CD4-positive, alpha-beta T cell treated with Interferon alpha-2 for 1 hour (primary cell): Measurements from ENCODE around the gene ZCCHC4.
"Not testable (repeated sequence)": the region's sequence is repeated elsewhere in the genome, so short reads cannot be mapped to it uniquely, and the experiment has no call there.

Experiments
- DNase-seq, 2 donors: peaks; one replicate each; pipeline ENCODE4 v3.0.0-alpha.2; 2020 to 2022

The ZCCHC4 gene

DNA sequence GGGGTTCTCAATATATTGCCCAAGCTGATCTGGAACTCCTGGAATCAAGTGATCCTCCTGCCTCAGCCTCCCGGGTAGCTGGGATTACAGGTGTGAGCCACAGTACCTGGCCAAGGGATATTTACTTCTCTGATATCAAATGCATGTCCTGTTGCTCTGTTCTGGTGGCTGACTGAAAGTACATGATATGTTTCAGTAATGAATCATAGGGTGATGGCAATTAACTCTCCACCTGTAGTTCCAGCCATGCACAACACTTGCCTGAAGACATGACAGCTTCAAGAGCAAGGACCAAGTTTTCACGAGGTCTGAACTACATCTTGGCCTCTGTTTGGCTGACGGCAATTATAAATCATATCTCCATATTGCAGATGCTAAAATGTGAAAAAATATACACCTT is 9.1 kb downstream of the ZCCHC4 start:
- no peak for DNase-seq

DNA sequence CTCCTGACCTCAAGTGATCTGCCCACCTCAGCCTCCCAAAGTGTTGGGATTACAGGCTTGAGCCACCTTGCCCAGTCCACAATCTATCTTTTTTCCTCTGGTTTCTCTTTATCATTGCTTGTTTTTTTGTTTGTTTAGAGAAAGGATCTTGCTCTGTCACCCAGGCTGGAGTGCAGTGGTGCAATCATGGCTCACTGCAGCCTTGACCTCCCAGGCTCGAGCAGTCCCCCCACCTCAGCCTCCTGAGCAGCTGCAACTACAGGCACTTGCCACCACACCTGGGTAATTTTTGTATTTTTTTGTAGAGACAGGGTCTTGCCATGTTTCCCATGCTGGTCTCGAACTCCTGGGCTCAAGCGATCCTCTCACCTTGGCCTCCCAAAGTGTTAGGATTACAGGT is 15.9 kb downstream of the ZCCHC4 start:
- not testable (repeated sequence) for DNase-seq

DNA sequence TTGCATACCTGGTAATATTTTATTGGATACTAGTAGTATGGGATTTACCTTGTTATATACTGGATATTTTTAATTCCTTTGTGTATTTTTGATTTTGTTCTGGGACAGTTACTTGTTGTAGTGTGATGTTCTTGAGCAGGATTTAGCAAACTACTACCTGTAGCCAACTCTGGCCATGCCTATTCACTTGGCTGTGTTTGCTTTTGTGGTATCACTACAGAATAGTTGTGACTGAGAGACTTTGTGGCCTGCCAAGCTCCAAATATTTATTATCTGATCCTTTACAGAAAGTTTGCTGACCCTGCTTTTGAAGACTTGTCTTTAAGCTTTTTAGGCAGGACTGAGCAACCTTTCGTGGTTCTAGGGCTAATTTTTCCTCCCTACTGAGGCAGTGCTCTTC is 17.8 kb downstream of the ZCCHC4 start:
- no peak for DNase-seq

DNA sequence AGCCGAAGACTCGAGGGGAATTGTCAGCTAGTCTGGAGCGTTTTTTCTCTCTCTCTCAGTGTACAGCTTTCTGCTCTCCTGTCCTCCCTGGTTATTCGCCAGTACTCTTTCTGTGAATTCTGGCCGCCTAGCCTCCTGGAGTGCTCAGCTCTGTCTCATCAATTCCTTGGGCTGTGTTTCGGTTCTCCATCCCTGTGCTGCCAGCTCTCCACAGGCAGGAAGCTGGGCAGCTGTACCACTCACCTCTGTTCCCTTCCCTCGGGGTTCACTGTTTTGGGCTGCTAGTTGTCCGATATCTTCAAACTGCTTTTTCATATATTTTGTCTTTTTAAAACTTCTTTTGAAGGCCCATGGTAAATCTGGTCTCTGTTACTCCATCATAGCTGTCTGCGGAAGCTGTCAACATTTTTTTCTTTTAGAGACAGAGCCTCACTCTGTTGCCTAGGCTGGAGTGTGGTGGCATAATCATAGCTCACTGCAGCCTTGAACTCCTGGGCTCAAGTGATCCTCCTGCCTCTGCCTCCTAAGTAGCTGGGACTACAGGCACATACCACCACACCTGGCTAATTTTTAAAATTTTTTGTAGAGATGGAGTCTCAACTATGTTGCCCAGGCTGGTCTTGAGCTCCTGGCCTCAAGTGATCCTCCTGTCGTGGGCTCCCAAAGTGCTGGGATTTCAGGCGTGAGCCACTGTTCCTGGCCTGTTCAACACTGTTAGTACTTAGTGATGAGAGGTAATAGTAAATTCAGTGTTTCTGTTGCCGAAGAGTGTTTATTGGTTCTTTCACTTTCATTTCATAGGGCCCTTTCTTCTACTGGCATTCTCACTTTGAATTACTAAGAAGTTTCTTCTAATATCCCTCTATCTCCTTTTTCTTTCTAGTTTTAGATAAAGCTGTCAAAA is 18.6 kb downstream of the ZCCHC4 start:
- peak in 1 of 2 donors; percentile 45 for DNase-seq

DNA sequence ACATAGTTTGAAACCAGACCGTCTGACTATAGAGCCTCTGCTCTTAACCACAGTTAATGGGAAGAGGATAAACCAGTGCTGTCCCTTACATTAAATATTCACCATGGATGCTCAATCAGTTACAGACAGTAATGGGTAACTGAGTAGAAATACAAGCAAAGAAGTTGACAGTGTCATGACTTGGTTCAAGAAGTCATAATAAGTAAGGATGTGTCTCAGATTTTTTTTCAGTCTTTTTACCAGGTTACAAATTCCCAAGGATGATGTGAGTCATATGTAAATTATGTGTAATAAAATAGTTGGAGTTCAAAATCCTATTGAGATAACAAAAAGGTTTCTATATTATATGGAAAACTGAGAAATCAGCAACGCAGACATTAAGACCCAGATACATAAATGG is 31.1 kb downstream of the ZCCHC4 start:
- DNase-seq: no peak

DNA sequence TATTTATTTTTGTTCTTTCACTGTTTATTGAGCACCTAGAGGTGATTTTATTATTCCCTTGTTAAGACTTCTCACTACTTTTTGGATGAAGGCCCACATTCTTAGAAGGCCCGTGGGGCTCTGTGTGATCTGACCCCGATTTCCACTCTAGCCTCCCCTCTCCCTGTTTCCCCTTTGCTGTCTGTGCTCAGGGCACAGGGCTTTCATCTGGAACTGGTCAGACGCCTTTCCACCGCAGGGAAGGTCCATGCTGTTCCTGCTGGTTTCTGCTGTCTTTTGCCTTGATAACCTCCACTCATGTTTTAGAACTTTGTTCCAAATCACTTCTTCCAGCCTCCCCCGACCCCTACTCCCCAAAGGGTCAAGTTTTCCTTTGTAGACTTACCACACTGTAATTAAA is 33.2 kb downstream of the ZCCHC4 start:
- DNase-seq: no peak

DNA sequence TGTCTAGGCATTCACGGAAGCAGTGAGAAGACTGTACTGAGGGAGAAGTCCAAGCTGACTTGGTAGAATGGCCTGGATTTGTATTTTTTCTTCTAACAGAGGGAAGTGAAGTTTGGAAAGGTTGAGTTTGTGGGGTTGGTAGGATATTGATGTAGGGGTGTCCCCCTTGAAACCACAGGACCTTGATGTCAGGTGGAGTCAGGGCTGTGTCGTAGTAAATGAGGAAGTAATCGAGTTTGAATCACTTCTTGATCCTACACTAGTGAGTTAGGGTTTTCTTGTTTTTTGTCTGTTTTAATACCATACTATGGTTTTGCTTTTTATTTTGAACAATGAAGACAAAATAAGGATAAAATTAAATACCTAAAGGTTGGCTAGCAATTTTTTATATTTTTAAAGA is 34.3 kb downstream of the ZCCHC4 start:
- DNase-seq: no peak

- no peak for DNase-seq
Observed at GRCh38 chr4:25347473-25347872, 34.9 kb downstream of the ZCCHC4 start.

- DNase-seq: no peak
Observed at GRCh38 chr4:25347971-25348370, 35.4 kb downstream of the ZCCHC4 start.

GRCh38 chr4:25350561-25350960 is 38.0 kb downstream of the ZCCHC4 start:
- DNase-seq: no peak

GRCh38 chr4:25351777-25352416 is 39.3 kb downstream of the ZCCHC4 start:
- DNase-seq: no peak

DNA sequence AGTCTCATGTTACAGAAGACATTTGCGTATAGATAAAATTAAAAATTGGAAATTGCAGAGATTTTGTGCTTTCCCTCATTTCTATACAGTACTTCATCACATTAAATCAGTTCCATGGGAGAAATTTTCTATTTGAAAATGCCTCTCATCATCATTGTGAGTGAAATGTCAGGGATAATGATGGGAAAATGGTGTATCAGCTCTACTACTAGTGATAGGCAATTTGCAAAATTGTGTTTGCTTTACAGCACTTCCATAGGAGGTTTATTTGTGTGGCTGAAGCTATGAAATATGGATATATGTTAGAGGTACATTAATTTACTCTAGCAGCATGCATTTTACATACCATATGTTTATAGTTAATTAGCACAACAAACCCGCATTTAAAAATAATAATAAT is 43.5 kb downstream of the ZCCHC4 start:
- DNase-seq: no peak

DNA sequence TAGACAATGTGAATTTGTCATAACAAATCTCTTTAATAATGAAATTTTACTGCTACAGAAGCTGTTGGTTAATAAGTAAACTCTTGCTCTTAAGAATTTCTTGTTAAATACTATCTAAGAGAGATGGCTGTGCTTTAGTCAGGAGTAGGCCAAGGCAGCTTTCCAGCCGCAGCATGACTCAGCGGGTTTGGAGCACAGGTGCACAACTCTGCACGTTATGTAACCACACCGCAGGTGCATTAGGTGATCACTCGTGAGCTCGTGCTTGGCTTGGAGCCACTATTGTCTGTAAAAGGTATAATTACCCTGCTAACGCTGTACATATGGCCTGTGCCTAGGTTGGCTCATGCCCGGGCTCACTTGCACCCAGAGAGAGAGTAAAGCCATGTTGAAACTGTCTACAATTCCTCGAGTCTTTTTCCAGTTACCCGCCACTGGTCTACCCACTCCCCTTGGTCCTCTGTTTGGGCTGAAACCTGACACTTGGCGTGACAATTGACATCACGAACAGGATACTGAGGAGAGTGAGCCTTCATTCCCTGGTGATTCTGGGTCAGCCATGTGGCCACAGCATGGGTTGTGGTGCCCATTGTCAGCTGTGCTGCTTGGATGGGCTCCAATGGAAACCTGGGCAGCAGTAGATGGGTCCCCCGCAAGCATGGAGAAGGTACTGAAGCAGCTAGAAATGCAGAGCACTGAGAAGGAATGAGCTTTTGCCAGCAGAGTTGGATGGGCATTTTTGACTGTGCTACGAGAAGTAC is 46.1 kb downstream of the ZCCHC4 start:
- DNase-seq: no peak

GRCh38 chr4:25361253-25361652 is 48.7 kb downstream of the ZCCHC4 start:
- DNase-seq: no peak

DNA sequence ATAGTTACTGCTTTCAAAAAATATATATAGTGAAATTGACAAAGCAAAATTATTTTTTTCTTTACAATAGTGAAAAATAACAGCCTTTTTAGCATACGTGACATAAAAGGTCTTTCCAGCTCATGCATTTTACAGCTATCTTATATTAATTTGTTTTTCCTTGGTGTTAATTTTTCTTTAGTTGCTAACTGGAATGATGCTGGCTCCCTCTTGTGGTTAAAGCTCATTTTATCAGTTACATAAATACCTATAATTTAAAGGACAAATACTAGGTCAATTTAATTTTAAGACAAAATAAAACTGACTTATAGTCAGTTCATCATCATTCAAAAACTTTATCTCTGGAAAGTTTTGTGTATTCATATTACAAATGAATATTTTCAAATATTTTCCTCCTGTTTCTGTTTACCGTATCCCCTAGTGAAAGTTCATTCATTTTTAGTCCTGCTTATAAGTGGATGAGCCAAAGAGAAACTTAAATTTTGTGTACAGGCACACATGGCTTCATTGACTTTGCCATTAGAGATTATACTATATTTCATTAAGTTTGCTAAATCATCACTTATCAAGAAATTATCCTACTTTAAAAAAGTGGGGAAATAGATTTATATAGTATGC is 54.5 kb downstream of the ZCCHC4 start:
- peak in 1 of 2 donors; percentile 56 for DNase-seq

DNA sequence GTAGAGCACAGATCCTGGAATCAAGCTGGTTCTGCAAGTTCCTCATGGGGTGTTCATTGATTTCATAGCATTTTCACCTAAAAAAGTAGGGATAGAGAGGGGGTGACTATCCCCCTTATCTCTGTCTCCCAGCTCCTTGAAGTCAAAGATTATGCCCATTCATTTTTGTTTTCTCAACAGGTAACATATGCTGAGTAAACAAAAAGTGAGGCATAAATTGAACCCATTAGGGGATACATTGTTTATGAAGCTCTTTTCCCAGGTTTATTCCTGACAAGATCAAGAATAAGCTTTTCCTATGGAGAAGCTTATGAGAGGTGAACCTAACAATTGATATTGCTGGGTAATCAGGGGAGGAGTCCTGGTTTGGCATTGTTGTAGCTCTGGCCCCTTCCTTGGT is 55.3 kb downstream of the ZCCHC4 start:
- no peak for DNase-seq

DNA sequence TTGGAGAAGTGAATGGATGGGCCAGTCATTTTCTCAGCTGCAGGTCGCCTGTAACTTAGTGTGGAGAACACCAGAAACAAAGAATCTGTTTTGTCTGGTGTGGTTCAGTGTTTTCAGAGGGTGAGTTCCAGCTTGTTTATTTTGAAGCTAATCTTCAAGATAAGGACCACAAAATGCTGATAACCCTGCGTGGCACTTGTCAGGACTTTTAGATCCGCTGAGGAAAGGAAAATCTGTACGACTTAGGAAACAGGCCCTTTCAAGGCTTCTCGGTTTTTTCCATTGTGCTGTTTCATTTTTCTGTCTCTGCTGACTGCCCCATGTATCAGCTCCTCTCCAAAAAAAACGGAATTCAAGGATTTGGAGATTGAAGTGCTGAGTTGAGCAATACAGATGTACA is 55.7 kb downstream of the ZCCHC4 start:
- no peak for DNase-seq

GRCh38 chr4:25370242-25370641 is 57.7 kb downstream of the ZCCHC4 start:
- no peak for DNase-seq

- DNase-seq: not testable (repeated sequence)
Observed at GRCh38 chr4:25372549-25372948, 60.0 kb downstream of the ZCCHC4 start.

- peak; percentile 96 to 97 for DNase-seq
Observed at GRCh38 chr4:25376754-25377571, 64.4 kb downstream of the ZCCHC4 start, which contains the start of gene ANAPC4. Gene ANAPC4 (plus strand): TSS chr4:25377263. CDS start chr4:25377428, 165 bp downstream.

- DNase-seq: peak in 1 of 2 donors; percentile 8
Observed at GRCh38 chr4:25377572-25378436, 65.2 kb downstream of the ZCCHC4 start.
